Hematopoietic multipotent progenitor cell treated with erythropoietin and hydrocortisone succinate and interleukin-3 and kit ligand, for 6 days (in vitro differentiated cells): ENCODE data around the gene LSMEM2.
A peak's percentile ranks its signal among the peaks of the same experiment; 100 is the strongest.
"Not testable (repeated sequence)": the region's sequence is repeated elsewhere in the genome, so short reads cannot be mapped to it uniquely, and the experiment has no call there.

Source experiments
- DNase-seq: peaks from one replicate; pipeline ENCODE4 v3.0.0-alpha.2; 2015

The LSMEM2 gene

GRCh38 chr3:50284121-50284520, 5.2 kb downstream of the LSMEM2 start:
- not testable (repeated sequence) for DNase-seq

- no peak for DNase-seq
Measured at GRCh38 chr3:50286322-50287227, 7.7 kb downstream of the LSMEM2 start.

DNA sequence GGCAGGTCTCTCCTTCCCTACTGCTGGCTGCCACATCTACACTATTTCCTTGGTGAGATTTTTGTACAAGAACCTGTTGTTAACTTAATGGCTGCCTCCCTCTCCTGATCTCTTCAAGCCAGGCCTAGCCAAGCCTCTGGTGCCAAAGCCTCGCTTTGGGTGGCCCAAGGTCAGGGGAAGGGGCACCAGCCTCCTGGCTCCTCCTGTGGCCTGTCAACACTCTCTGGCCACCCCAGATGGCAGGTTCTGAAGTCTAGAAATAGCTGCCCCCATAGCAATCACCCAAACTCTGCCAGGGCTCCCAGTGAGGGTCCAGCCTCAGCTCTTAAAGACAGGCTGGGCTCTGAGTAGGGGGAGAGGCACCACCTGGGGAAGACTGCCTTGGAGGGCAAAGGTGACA, 8.4 kb downstream of the LSMEM2 start:
- no peak for DNase-seq

DNA sequence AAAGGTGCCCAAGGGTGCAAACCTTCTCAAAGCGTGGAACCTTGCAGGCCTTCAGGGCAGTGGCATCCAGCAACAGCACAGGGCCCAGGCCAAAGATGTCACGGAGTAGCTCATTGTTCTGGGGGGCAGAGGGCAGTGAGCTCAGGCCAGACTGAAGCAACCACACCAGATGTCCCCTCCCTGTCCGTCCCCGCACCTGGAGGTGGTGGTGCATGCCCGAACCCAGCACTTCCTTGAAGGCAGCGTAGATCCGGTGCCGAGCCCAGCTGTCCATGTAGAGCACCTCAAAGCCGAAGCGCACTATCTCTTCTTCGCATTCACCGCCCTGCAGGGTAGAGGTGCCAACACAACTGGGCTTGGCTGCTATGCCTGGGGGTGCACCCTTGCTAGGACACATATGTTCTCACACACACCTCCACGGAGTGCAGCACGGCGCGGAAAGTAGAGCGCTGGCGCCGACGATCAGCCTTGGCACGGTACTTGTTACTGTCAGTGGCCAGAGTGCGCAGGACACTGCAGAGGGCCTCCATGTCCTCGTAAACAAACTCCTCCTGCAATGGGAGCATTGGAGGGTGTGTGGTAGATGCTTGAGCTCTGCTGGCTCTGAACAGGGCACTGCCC, 9.6 kb downstream of the LSMEM2 start:
- DNase-seq = no peak

DNA sequence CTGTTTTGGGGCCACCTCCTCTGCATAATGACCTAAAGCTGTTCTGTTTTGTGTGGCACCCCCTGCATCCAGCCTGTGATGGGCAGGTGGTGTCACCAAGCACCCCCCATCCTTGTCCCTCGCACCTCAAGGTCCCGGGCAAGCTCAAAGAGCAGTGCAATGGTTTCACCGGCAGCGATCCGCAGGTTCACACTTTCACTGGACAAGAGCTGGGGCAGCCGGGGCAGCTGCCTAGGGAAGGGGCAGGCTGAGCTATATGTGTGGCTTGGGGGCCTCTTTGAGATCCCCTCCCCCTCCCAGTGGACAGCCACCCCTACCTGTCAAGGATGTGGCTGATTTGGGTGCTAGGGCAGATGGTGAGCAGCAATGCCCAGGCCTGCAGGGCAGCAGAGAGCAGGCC, 10.2 kb downstream of the LSMEM2 start:
- no peak for DNase-seq

- DNase-seq = no peak
Measured at GRCh38 chr3:50290161-50290641, 11.3 kb downstream of the LSMEM2 start.

DNA sequence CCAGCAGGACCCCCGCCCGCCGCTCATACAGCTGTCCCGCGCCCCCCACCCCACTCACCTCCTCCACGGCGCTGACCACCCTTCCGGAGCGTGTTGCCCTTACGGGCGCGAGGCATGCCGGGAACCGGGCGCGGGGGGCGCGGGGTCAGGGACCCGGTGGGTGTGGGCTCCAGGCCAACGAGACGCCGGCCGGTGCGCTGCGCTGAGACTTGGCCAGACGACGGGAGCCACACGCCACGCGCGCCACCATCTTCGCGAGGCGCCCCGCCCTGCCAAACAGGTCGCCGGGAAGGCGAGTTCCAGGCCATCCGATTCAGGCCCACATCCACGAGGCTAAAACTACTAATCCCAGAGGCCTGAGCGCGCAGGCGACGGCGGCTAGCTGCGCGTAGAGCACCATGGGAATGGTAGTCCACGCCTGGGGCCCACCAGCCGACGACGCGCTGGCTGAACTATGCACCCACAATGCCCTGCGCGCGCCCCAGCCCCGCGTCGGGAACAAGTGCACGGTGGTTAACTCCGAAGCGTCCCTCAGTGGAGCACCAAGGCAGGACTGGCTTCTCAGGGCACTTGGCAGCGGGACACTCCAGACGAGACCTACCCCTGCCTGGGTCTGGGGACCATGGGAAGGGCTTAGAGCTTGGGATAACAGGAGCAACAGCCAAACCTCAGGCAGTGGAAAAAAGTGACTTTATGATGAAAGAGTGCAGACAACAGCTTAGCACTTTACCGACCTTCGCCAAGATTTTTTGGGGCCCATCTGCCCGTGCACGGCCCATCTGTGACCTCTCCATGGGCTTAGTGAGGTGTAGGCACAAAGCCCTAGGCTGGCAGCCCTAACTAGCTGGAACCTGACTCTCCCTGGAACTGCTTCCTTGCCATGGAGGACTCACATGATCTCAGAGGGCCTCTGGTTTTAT, 13.5 kb downstream of the LSMEM2 start, which contains the start of gene IFRD2:
TSS of gene IFRD2 (minus strand) at position 271 of the 920 bp plus-strand sequence. CDS start at position 116, 155 bp downstream.
- DNase-seq = peak; percentile 99

- no peak for DNase-seq
Measured at GRCh38 chr3:50293079-50293801, 14.4 kb downstream of the LSMEM2 start.

DNA sequence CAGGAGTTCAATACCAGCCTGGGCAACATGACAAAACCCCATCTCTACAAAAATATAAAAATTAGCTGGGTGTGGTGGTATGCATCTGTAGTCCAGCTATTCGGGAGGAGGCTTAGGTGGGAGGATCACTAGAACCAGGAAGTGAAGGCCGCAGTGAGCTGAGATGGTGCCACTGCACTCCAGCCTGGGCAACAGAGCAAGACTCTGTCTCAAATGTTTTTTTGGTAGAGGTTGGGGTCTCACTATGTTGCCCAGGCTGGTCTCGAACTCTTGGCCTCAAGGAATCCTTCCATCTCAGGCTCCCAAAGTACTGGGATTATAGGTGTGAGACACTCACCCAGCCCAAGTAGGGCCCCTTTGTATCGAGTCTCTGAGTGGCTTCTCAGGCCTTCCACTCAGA, 15.2 kb downstream of the LSMEM2 start:
- DNase-seq = no peak

DNA sequence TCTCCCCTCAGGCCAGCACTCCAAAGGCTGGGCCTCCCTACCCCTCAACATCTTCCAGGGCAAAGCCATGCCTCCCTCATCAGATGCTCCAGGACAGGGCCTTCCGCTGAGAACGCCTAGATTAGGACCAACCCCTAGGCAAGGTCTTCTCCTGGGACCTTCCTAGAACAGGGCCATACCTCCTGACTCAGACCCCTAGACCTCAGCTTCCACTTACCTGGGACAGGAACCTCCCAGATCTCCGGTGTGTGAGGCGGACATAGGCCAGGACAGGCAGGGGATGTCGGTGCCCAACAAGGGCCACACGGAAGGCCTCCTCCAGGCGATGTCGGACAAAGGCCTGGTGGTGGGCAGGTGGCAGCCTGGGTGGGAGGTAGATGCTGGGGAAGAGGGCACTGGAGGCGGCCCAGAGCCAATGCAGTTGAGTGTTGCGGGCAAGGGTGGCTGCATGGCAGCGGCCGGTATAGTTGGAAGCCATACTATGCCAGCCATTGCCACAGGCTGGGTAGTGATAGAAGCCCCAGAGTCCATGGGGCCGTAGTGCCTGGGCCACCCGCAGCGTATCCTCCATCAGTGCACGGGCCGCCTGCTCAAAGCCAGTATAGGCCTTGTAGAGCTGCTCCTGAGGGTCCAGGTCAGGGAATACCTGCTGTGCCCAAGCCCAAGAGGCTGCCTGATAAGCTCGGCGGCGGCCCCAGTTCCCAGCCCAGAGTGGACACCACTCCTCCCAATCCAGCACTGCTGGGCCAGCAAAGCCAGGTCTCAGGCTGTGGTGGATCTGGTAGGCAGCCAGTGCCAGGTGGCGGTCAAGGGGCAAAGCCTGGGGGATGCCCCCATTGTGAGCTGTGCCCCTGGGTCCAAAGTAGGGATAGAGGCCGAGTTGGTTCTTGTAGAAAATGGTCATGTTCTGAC, 15.9 kb downstream of the LSMEM2 start:
- no peak for DNase-seq

DNA sequence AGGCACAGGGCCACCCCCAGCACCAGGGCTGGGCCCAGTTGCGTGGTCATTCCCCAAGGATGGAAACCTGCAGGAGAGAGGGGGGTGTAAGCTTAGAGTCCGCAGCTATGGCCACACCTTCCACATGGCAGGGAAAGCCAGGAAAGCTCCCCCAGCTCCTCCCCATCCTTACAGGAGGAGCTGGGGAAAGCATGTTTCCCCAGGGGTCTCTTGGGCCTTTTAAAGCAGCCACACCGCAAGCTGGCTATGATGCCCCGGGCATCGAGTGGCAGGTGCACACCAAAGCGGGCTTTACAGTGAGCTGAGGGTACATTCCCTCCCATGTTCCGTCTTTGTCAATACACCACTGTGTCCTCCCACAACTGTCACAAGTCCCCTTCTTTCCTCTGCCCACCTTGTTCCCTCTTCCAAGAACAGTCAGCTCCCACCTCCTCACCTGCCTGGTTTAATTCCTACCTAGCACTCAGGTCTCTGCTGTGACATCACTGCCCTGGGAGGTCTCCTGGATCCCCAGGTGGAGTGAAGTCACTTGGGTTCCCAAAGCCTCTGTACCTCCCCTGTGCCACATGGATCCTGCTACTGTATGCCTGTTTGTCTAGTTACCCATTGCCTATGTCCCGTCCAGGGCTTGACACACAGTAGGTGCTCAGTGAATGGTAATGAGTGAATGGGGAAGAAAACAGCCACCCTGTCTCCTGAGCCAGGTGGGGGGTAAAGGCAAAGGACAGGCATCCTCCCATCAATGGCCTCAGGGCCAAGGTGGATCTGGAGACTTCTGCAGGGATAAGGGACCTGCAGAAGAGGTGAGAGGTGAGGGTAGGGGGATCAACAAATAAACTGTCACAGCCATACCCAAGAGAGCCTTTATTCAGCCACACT, 16.9 kb downstream of the LSMEM2 start:
- no peak for DNase-seq

- no peak for DNase-seq
Measured at GRCh38 chr3:50296721-50297383, 18.0 kb downstream of the LSMEM2 start.

DNA sequence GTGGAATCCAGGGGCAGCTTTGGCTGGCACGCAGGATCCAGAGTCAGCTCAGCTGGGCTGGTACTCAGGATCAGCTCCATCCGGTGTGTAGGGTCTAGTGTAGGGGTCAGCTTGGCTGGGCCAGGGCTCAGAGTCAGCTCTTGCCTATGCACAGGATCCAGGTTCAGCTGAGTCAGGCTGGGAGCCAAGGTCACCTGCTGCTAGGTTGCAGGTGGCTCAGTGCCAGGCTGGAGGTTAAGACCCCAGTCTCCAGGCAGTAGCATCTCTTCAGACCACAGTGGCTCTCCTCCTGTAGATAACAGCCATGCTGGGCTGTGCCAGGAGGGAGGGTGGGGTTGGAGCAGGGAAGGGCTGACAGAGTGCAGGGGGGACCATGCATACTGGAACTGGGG, 18.5 kb downstream of the LSMEM2 start:
- DNase-seq = peak; percentile 69

GRCh38 chr3:50297896-50298725, 19.2 kb downstream of the LSMEM2 start:
- DNase-seq = peak; percentile 72

- peak; percentile 99 for DNase-seq
Measured at GRCh38 chr3:50298836-50299637, 20.1 kb downstream of the LSMEM2 start, which contains the start of the genes HYAL3 and NAA80. HYAL3 (minus strand) TSS chr3:50299405; CDS start chr3:50295602, 3,803 bp downstream. NAA80 (minus strand) TSS chr3:50299405; CDS start chr3:50297463, 1,942 bp downstream.

DNA sequence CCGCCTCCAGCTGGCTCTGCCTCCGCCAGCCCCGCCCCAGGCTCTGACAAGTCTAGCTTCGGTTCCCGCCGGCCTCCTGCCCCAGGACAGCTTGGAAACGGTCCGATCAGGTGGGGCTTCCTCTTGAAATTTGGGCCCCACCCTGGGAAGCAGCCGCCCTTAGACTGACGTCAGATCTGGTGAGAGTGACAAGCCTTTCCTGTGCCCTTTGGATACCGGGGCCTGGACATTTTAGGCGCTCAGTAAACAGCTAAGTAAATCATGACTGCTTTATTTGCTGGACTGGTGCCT, 20.7 kb downstream of the LSMEM2 start:
- no peak for DNase-seq

DNA sequence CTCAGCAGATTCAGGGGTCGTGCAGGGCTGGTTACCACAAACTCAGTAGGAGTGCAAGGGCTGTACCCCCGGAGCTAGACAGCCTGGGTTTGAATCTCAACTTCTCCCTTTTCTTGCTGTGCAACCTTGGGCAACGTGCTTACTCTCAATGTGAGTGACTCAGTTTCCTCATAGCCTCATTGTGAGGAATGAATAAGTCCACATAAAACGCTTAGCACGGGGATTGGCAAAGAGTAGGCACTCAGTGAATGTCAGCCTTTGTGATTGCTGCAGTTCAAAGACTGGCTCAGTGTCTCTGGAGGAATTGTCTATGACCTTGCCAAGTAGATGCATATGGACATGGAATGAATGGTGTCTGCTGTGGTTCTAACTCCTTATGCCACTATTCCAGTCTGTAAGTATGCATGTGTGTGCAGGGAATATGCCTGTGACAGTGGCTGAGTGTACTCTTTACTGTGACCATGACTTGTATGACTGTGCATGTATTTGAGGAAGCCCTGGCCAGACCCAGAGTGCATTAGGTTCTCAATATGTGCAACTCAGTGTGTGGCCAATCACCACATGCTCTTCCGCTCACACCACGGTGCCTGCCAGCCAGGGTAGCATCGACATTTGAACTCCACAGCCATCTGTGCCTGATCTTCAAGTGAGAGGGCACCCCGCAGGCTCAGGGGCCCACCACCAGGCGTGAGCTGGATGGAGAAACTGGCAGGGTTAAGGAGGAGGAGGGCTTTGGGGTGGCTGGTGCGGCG, 21.2 kb downstream of the LSMEM2 start:
- DNase-seq = peak; percentile 78
